Neural progenitor cell (in vitro differentiated cells): ENCODE data around the gene FMNL2.

Experiments
- EZH2 ChIP-seq: fragments of 200-600 bp; sonication (generic); IDR thresholded peaks from 2 replicates; pipeline ENCODE4 v1.6.1; 2017; ENCODE audit warnings: antibody characterized with exemption, mild to moderate bottlenecking, moderate library complexity
- EZH2phosphoT487 ChIP-seq: fragments of 200-600 bp; sonication (generic); IDR thresholded peaks from 2 replicates; pipeline ENCODE4 v1.6.1; 2017; ENCODE audit warnings: antibody characterized with exemption
- TF ChIP-seq, protein P1 (sequence below): fragments of 200-600 bp; sonication (generic); IDR thresholded peaks from 2 replicates; pipeline ENCODE4 v1.5.1; 2017; ENCODE audit warnings: antibody characterized with exemption, mild to moderate bottlenecking

DNA sequence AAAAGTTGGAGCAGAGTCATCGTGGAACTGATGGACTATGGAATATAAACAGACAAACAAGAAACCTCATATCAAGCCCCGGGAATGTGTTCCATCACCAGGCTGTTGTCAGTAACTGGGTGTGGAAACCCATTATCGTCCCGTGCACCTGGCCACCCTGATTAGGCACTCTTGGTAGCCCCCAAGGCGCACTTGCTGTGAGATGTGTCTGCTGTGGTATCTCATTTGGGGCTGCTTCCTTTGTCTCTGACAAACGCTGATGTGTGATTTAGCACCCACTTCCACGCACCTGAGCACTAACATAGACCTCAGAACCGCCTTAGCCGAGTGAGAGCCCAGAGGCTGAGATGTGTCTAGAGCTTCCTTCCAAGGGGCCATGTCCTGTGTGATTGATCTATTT, 286.0 kb downstream of the FMNL2 start:
- TF ChIP-seq, protein P1, sequence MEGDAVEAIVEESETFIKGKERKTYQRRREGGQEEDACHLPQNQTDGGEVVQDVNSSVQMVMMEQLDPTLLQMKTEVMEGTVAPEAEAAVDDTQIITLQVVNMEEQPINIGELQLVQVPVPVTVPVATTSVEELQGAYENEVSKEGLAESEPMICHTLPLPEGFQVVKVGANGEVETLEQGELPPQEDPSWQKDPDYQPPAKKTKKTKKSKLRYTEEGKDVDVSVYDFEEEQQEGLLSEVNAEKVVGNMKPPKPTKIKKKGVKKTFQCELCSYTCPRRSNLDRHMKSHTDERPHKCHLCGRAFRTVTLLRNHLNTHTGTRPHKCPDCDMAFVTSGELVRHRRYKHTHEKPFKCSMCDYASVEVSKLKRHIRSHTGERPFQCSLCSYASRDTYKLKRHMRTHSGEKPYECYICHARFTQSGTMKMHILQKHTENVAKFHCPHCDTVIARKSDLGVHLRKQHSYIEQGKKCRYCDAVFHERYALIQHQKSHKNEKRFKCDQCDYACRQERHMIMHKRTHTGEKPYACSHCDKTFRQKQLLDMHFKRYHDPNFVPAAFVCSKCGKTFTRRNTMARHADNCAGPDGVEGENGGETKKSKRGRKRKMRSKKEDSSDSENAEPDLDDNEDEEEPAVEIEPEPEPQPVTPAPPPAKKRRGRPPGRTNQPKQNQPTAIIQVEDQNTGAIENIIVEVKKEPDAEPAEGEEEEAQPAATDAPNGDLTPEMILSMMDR: no peak
- TF ChIP-seq EZH2phosphoT487: no peak
- no peak for TF ChIP-seq EZH2
